GM12878 (cell line): ENCODE data around the gene MAGI1. TPM values are rescaled to one million over a fixed set of nuclear protein-coding genes. Genes with fewer than 3 reads are reported as not detected.

Source experiments
- ATAC-seq: fragments of 200-7000 bp; cut with Tn5 transposase; 3 replicates; pipeline ENCODE4 v1.9.1; 2020; ENCODE audit warnings: mild to moderate bottlenecking, moderate library complexity
- BruUV-seq: library from RNA; stranded (reverse); fragments of 400-500 nt; replicated peaks from 2 replicates; lab custom pipeline; 2021; lab: Mats Ljungman, UMichigan
- CTCF ChIA-PET: fragments of 300-600 bp; sonication (Branson Sonifier 250); formaldehyde crosslinking; extraction: SDS; loops from one replicate; lab custom pipeline; 2021; ENCODE audit warnings: inconsistent platforms; lab: Yijun Ruan, JAX
- POLR2A ChIA-PET: fragments of 350-600 bp; formaldehyde crosslinking; extraction: SDS; loops from one replicate; lab custom pipeline; 2021; ENCODE audit warnings: inconsistent platforms; lab: Charles Lee
- RAD21 ChIA-PET: fragments of 300-600 bp; sonication (Branson Sonifier 250); formaldehyde crosslinking; loops from one replicate; lab custom pipeline; 2023; ENCODE audit warnings: antibody characterized with exemption; ENCODE audit not compliant: unreplicated experiment; lab: Charles Lee
- SMC1A ChIA-PET: fragments of 300-600 bp; sonication (Branson Sonifier 250); formaldehyde crosslinking; loops from one replicate; lab custom pipeline; 2023; ENCODE audit not compliant: unreplicated experiment, uncharacterized antibody; lab: Charles Lee
- DNase-seq: peaks from one replicate; pipeline ENCODE4 v3.0.0-alpha.2; 2011; ENCODE audit warnings: low read depth, low spot score
- FAIRE-seq: peaks from 3 replicates; lab custom pipeline; 2011; peaks lifted over from hg19 to GRCh38; lab: Jason Lieb, UNC
- H2AFZ ChIP-seq: 2 replicates; pipeline ENCODE4 v1.6.0; 2011; ENCODE audit warnings: low read depth, low read length, control low read depth; ENCODE audit not compliant: control insufficient read depth
- H3K27ac ChIP-seq: 2 replicates; pipeline ENCODE4 v1.5.1; 2011; ENCODE audit warnings: control low read depth; ENCODE audit not compliant: control insufficient read depth, insufficient read depth
- H3K27me3 ChIP-seq, 2 experiments: replicated peaks in 1 of 2; 2 replicates each; pipeline versions ENCODE4 v1.6.0 to v1.6.1; 2011; ENCODE audit warnings: low read length in 1 of 2; ENCODE audit not compliant: control insufficient read depth in 2 of 2, insufficient read depth in 2 of 2
- H3K36me3 ChIP-seq, 2 experiments: 2 replicates each; pipeline ENCODE4 v1.5.1; 2011; ENCODE audit warnings: low read length in 1 of 2; ENCODE audit not compliant: control insufficient read depth in 2 of 2, insufficient read depth in 2 of 2
- H3K4me1 ChIP-seq: 2 replicates; pipeline ENCODE4 v1.6.1; 2011; ENCODE audit warnings: mild to moderate bottlenecking, low read length, moderate library complexity, mixed read lengths; ENCODE audit not compliant: control insufficient read depth, insufficient read depth
- H3K4me2 ChIP-seq: 2 replicates; pipeline ENCODE4 v1.6.0; 2011; ENCODE audit warnings: control low read depth; ENCODE audit not compliant: control insufficient read depth, insufficient read depth
- H3K4me3 ChIP-seq: fragments of 200-600 bp; sonication (generic); 2 replicates; pipeline ENCODE4 v1.5.1; 2016
- H3K79me2 ChIP-seq: 2 replicates; pipeline ENCODE4 v1.6.0; 2011; ENCODE audit warnings: low read length; ENCODE audit not compliant: control insufficient read depth, insufficient read depth
- H3K9ac ChIP-seq: 2 replicates; pipeline ENCODE4 v1.8.0; 2011; ENCODE audit warnings: low read length, control low read depth, mixed read lengths; ENCODE audit not compliant: control insufficient read depth, insufficient read depth
- H3K9me3 ChIP-seq: replicated peaks from 3 replicates; pipeline ENCODE4 v1.5.1; 2011; ENCODE audit warnings: mild to moderate bottlenecking, low read length; ENCODE audit not compliant: control insufficient read depth, insufficient read depth
- H4K20me1 ChIP-seq: 2 replicates; pipeline ENCODE4 v1.6.0; 2011; ENCODE audit not compliant: control insufficient read depth, insufficient read depth
- ASH2L ChIP-seq: fragments of 300-600, 200-600 bp; sonication (generic); IDR thresholded peaks from 2 replicates; pipeline ENCODE4 v1.6.1; 2017; ENCODE audit warnings: low read depth, mild to moderate bottlenecking, borderline replicate concordance
- DPF2 ChIP-seq: fragments of 450-650 bp; IDR thresholded peaks from 2 replicates; pipeline ENCODE4 v1.6.1; 2017; ENCODE audit warnings: mild to moderate bottlenecking
- E2F4 ChIP-seq: IDR thresholded peaks from 2 replicates; pipeline ENCODE4 v1.6.1; 2012; ENCODE audit warnings: low read depth, low read length, improper control_type of control experiment
- EED ChIP-seq: sonication (generic); IDR thresholded peaks from 2 replicates; pipeline ENCODE4 v1.6.1; 2016; ENCODE audit warnings: antibody characterized with exemption, low read depth
- HSF1 ChIP-seq: fragments of 150-350 bp; IDR thresholded peaks from 2 replicates; pipeline ENCODE4 v1.6.1; 2014; ENCODE audit warnings: mild to moderate bottlenecking, low read depth, low read length
- YBX1 ChIP-seq: fragments of 450-650 bp; IDR thresholded peaks from 2 replicates; pipeline ENCODE4 v1.6.1; 2016; ENCODE audit warnings: antibody characterized with exemption
- ZBTB40 ChIP-seq: fragments of 450-650 bp; IDR thresholded peaks from 2 replicates; pipeline ENCODE4 v1.6.1; 2016; ENCODE audit warnings: mild to moderate bottlenecking, moderate library complexity, borderline replicate concordance
- WGBS: methylation state at CpG from one replicate; pipeline ENCODE4 v1.1.6; 2016; ENCODE audit warnings: low lambda C conversion rate; ENCODE audit not compliant: insufficient replicate concordance, insufficient coverage; ENCODE audit errors: missing lambda C conversion rate; 5-methylcytosine and 5-hydroxymethylcytosine counted together
- in situ Hi-C: fragments of 300-500 bp; cut with MboI; formaldehyde crosslinking; loops from 9 replicates; pipeline ENCODE4 v1.14.3; 2018; ENCODE audit warnings: mixed read lengths
- intact Hi-C: fragments of 100-400 bp; cut with micrococcal nuclease; formaldehyde crosslinking; loops from one replicate; pipeline ENCODE4 v1.14.2; 2022; ENCODE audit not compliant: unreplicated experiment
- polyA plus RNA-seq, 11 experiments: library from polyadenylated mRNA; depleted of rRNA in 4 of 11; unstranded in 6 of 11; stranded (reverse) in 5 of 11; fragments of >200 nt; fragmentation: Nextera tagmentation in 4 of 11; fragmentation: Illumina TruSeq in 1 of 11; extraction: Ambion mirVana in 4 of 11; extraction: Trizol in 1 of 11; gene quantifications; 1 replicate in 1 of 11; 2 replicates in 10 of 11; pipeline versions ENCODE4 v1.2.1 to v1.2.3, GENCODE V29; 2011 to 2016; ENCODE audit warnings: inconsistent platforms in 2 of 11, missing spikeins in 2 of 11, low read depth in 1 of 11
- total RNA-seq, 4 experiments: library from RNA; depleted of rRNA in 3 of 4; stranded (reverse); fragments of >200 nt in 3 of 4; fragmentation: Illumina TruSeq in 1 of 4; extraction: Trizol in 1 of 4; gene quantifications; 2 replicates each; pipeline versions ENCODE4 v1.2.1 to v1.2.3, GENCODE V29; 2013 to 2021

MAGI1 gene
- total and polyA plus RNA-seq, 10 of the 15 experiments (the other 5 are each of a cell fraction or from before 2014, with no cell fraction given): 0.02 to 3.3 (median 0.29) TPM; not detected in 1

- Histone ChIP-seq H3K9ac (no peak overlapping the region), H3K4me3 (no peak overlapping the region), H4K20me1 (no peaks in the 10 kb centered on the region), H3K27ac (no peak overlapping the region), H3K36me3 (no peaks in the 10 kb centered on the region), H3K9me3 (no peaks in the 10 kb centered on the region), H2AFZ (no peak overlapping the region), H3K27me3 (0 out of 4 replicates have a peak, but pooled peaks cover 0 to 4% of the 10 kb centered on the region in 2 experiments), H3K79me2 (no peaks in the 10 kb centered on the region), H3K4me2 (no peak overlapping the region), H3K4me1 (no peaks in the 10 kb centered on the region)
- RAD21 ChIA-PET: no interaction called here
- CTCF ChIA-PET: interaction anchor here (0.7 kb wide), 1 partner anchor 18 kb away, joined by 3 read pairs; no protein-coding TSS in a partner anchor
- no peak for FAIRE-seq
- in situ Hi-C loops (no loop called here), intact Hi-C loops (no loop called here)
- ATAC-seq: no peak
- 17% methylated on average over 8 of the region's 8 CpGs for WGBS
- BruUV-seq: no TSS peak
- DNase-seq: no peak
- POLR2A ChIA-PET: no interaction called here
- no peak for TF ChIP-seq YBX1
- TF ChIP-seq, all 136 proteins: peak for 0
- SMC1A ChIA-PET: no interaction called here
These were observed 20.4 kb downstream of the MAGI1 start for GRCh38 chr3:66018057-66019033.

GRCh38 chr3:66017591-66017990 lies 21.1 kb downstream of the MAGI1 start:
- FAIRE-seq: no peak
- ATAC-seq: no peak
- BruUV-seq: no TSS peak
- intact Hi-C loops (no loop called here), in situ Hi-C loops (no loop called here)
- H3K79me2 ChIP-seq: no peaks in the 10 kb centered on the region
- H3K4me2 ChIP-seq: no peak overlapping the region
- no peak overlapping the region for H3K4me3 ChIP-seq
- H4K20me1 ChIP-seq: no peaks in the 10 kb centered on the region
- no peak overlapping the region for H3K9ac ChIP-seq
- H3K4me1 ChIP-seq: no peaks in the 10 kb centered on the region
- no peak overlapping the region for H3K27ac ChIP-seq
- ChIA-PET RAD21 (no interaction called here), SMC1A (no interaction called here), POLR2A (no interaction called here), CTCF (interaction anchor here (0.7 kb wide), 1 partner anchor 19 kb away, joined by 3 read pairs; no protein-coding TSS in a partner anchor)
- no peak overlapping the region for H2AFZ ChIP-seq
- WGBS: 37% methylated on average over 5 of the region's 5 CpGs
- H3K36me3 ChIP-seq: no peaks in the 10 kb centered on the region
- no peak for DNase-seq
- 0 out of 4 replicates have a peak, but pooled peaks cover 0 to 4% of the 10 kb centered on the region in 2 experiments for H3K27me3 ChIP-seq
- H3K9me3 ChIP-seq: no peaks in the 10 kb centered on the region
- TF ChIP-seq ASH2L (no peak), ZBTB40 (no peak), EED (no peak), E2F4 (no peak), HSF1 (no peak), DPF2 (no peak)
